GM10266 (cell line): Measurements from ENCODE around the gene SRMS.
A peak's percentile ranks its signal among the peaks of the same experiment; 100 is the strongest.

Source experiments
- DNase-seq: peaks from one replicate; pipeline ENCODE4 v3.0.0; 2012; ENCODE audit errors: extremely low spot score
- CTCF ChIP-seq: IDR thresholded peaks from 2 replicates; pipeline ENCODE4 v1.5.1; 2012; ENCODE audit warnings: mild to moderate bottlenecking, low read depth; ENCODE audit not compliant: control insufficient read depth, insufficient read depth; ENCODE audit errors: missing control alignments

Gene SRMS

GRCh38 chr20:63558804-63559484, 11.4 kb upstream of the SRMS start:
- no peak for DNase-seq
- TF ChIP-seq CTCF: no peak

GRCh38 chr20:63557481-63557891, 9.9 kb upstream of the SRMS start:
- no peak for TF ChIP-seq CTCF
- DNase-seq: no peak

- no peak for DNase-seq
- no peak for TF ChIP-seq CTCF
These were observed 9.4 kb upstream of the SRMS start for GRCh38 chr20:63556873-63557478.

- no peak for DNase-seq
These were observed 8.3 kb upstream of the SRMS start for GRCh38 chr20:63555661-63556381.

GRCh38 chr20:63554361-63555278, 7.1 kb upstream of the SRMS start:
- TF ChIP-seq CTCF: no peak
- DNase-seq: no peak

More at GRCh38 chr20:63555661-63556381, 8.3 kb upstream of the SRMS start:
- TF ChIP-seq CTCF: no peak

GRCh38 chr20:63553933-63554290, 6.4 kb upstream of the SRMS start, which contains the start of gene FNDC11:
TSS of gene FNDC11 (plus strand) at chr20:63554159. CDS start at chr20:63555664, 1,505 bp downstream.
- DNase-seq: peak; percentile 73
- TF ChIP-seq CTCF: no peak
